Thoracic aorta (tissue), 2 donors: ENCODE results near the gene APOBEC3H. TPM values are rescaled to one million over a fixed set of nuclear protein-coding genes. Genes with fewer than 3 reads are reported as not detected.

Experiments used
- ATAC-seq: fragments of 150-250 bp; one replicate; pipeline ENCODE4 v1.8.0; 2017; ENCODE audit warnings: low read depth; ENCODE audit not compliant: insufficient number of reproducible peaks, low FRiP score
- DNase-seq: peaks from one replicate; pipeline ENCODE4 v3.0.0-alpha.2; 2020; ENCODE audit warnings: low spot score
- H3K27ac ChIP-seq, 2 donors: fragments of 200-600 bp; sonication (generic); 1 replicate in 1 of 2; 2 replicates in 1 of 2; pipeline ENCODE4 v1.5.1; 2016; ENCODE audit warnings: mild to moderate bottlenecking in 2 of 2, moderate library complexity in 2 of 2
- H3K27me3 ChIP-seq: fragments of 200-600 bp; sonication (generic); replicated peaks from 2 replicates; pipeline ENCODE4 v1.6.0; 2016; ENCODE audit warnings: mild to moderate bottlenecking; ENCODE audit not compliant: insufficient read depth
- H3K36me3 ChIP-seq: fragments of 200-600 bp; sonication (generic); one replicate; pipeline ENCODE4 v1.5.1; 2016
- H3K4me1 ChIP-seq, 2 donors: fragments of 200-600 bp; sonication (generic); 1 replicate in 1 of 2; 2 replicates in 1 of 2; pipeline versions ENCODE4 v1.5.1 to v1.6.0; 2016; ENCODE audit warnings: low read depth in 2 of 2, mild to moderate bottlenecking in 1 of 2; ENCODE audit not compliant: control insufficient read depth in 1 of 2
- H3K4me3 ChIP-seq: fragments of 200-600 bp; sonication (generic); 2 replicates; pipeline ENCODE4 v1.5.1; 2016; ENCODE audit warnings: mild to moderate bottlenecking
- H3K9me3 ChIP-seq: fragments of 200-600 bp; sonication (generic); 2 replicates; pipeline ENCODE4 v1.5.1; 2016
- CTCF ChIP-seq: fragments of 200-600 bp; sonication (generic); IDR thresholded peaks from one replicate; pipeline ENCODE4 v1.5.1; 2019; ENCODE audit warnings: antibody characterized with exemption
- total RNA-seq, 2 donors: library from RNA; depleted of rRNA; stranded (reverse); fragments of >200 nt; gene quantifications; one replicate each; pipeline versions ENCODE4 v1.1.0 to v1.2.3, GENCODE V29; 2016

APOBEC3H gene
- total RNA-seq, 2 donors from 2014 or later: 1.6 TPM; not detected in 1

DNA sequence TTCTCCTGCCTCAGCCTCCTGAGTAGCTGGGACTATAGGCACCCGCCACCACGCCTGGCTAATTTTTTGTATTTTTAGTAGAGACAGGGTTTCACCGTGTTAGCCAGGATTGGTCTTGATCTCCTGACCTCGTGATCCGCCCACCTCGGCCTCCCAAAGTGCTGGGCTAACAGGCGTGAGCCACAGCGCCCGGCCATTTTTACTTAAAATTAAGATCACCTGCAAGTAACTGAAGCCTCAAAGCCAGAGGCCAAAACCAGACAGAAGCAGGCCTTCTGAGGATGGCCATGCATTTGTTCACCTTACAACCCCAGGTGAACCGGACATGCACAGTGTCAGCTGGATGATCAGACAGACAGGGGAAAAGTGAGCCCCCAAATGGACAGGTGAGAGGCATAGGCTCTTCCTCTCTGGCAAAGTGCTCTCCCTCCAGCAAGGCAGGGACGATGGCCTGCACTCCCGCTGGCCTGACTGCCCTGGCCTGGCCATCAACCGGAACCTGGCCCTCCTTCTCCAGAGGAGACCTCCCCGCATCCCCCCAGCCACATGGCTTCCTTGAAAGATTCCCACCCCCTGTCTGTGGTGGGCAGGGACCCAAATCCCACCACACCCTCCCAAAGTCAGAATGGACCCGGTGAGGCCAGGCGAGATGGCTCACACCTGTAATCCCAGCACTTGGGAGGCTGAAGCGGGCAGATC, 25.9 kb downstream of the APOBEC3H start:
- Histone ChIP-seq H3K4me3 (no peak overlapping the region), H3K9me3 (no peaks in the 10 kb centered on the region), H3K4me1 (no peaks in the 10 kb centered on the region), H3K27me3 (no peaks in the 10 kb centered on the region), H3K36me3 (no peaks in the 10 kb centered on the region), H3K27ac (no peak overlapping the region)
- ATAC-seq (no peak), DNase-seq (no peak)
- TF ChIP-seq CTCF: no peak

DNA sequence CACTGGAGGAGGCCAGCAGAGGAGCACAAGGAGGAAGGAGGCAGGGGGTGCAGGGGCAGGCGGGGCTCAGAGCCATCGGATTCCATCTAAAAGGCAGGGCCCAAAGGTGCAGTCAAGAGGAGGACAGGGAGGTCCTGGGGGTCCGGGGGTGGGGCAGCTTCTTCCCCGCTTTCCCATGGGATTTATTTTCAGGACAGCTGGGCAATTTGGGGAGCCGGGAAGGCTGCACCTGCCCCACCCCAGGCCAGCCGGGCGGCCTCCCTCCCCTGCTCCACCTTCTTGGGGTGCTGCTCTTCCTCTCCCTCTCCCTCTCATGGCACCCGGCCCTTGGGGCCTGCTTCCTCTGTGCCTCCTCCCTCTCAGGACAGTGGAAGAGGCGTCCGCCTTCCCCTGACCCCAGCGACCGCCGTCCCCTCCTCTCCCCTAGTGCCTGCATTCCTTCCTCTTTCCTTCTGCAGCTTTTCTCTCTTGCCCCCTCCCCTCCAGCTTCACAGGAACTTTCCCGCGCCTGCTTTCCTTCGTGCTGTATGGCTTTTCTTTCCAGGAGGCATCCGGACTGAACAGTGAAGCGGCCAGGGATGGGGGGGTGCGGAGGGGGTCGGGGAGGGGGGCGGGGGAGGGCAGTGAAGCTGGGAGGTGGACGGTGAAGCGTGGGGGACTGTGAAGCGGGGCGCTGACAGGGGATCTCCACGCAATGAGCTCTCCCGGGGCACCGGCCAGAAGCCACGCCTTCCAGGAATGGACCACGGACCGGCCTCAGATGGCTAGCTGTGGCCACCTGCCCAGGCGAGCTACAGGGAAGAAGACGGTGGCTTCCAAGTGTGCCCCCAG, 26.9 kb downstream of the APOBEC3H start:
- no peak for DNase-seq

DNA sequence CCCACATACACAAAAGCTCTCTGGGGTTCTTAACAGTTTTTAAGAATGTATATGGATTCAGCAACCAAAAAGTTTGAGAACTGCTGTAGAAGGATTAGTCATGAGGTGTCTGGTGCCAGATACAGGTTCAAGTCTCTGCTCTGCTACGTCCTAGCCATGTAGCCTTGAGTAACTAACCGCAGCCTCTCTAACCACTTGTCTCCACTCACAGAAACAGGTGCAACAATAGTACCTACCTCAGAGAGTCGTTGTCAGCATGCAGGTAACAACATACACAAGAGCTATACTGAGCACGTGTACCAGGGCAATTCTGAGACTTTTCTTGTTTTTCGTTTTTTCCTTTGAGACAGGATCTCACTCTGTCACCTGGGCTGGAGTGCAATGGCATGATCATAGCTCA, 28.6 kb downstream of the APOBEC3H start:
- TF ChIP-seq CTCF: no peak
- no peak for ATAC-seq
- Histone ChIP-seq H3K4me1 (no peaks in the 10 kb centered on the region), H3K9me3 (no peaks in the 10 kb centered on the region), H3K36me3 (no peaks in the 10 kb centered on the region), H3K27me3 (no peaks in the 10 kb centered on the region), H3K27ac (no peak overlapping the region), H3K4me3 (no peak overlapping the region)
- DNase-seq: no peak

More for the DNA sequence above, 26.9 kb downstream of the APOBEC3H start:
- Histone ChIP-seq H3K4me3 (no peak overlapping the region), H3K4me1 (no peaks in the 10 kb centered on the region), H3K27me3 (no peaks in the 10 kb centered on the region), H3K27ac (no peak overlapping the region), H3K9me3 (no peaks in the 10 kb centered on the region), H3K36me3 (no peaks in the 10 kb centered on the region)
- no peak for ATAC-seq
- TF ChIP-seq CTCF: no peak

DNA sequence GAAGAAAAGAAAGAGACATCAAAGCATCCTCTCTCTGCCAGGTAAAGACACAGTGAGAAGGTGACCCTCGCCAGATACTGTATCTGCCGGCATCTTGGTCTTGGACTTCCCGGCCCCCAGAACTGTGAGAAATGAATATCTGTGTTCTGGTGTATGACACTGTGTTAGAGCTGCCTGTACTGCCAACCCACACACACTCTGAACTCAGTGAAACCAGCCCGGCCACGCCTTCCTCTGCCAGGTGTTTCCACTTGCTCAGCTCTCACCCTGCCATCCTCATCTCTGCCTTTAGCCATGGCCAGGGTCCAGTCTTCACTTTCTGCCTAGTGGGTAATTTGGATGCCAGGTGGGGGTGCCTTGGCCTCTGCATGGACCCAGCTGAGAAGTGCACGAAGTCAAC, 31.5 kb downstream of the APOBEC3H start:
- H3K27ac ChIP-seq: no peak overlapping the region
- TF ChIP-seq CTCF: no peak
- H3K4me1 ChIP-seq: no peaks in the 10 kb centered on the region
- no peak for DNase-seq
- H3K4me3 ChIP-seq: no peak overlapping the region
- no peak for ATAC-seq
- H3K36me3 ChIP-seq: peaks cover 18% of the 10 kb centered on the region
- H3K27me3 ChIP-seq: no peaks in the 10 kb centered on the region
- no peaks in the 10 kb centered on the region for H3K9me3 ChIP-seq

DNA sequence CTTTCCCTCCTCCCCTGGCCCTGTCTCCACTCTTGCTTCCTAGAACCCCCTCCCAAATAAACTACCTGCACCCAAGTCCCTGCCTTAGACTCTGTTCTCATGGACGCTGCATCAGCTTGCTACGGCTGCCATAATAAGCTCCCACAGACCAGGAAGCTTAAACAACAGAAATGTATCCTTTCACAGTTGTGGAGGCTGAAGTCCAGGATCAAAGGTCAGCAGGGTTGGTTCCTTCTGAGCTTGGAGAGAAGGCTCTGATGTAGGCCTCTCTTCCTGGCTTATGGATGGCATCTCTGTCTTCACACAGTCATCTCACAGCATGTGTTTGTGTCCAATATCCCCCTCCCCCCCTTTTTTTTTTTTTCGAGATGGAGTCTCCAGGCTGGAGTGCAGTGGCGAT, 32.0 kb downstream of the APOBEC3H start:
- no peaks in the 10 kb centered on the region for H3K4me1 ChIP-seq
- H3K27ac ChIP-seq: no peak overlapping the region
- H3K36me3 ChIP-seq: peaks cover 24% of the 10 kb centered on the region
- no peaks in the 10 kb centered on the region for H3K27me3 ChIP-seq
- no peaks in the 10 kb centered on the region for H3K9me3 ChIP-seq
- no peak for TF ChIP-seq CTCF
- DNase-seq (no peak), ATAC-seq (no peak)
- H3K4me3 ChIP-seq: no peak overlapping the region
